MM.1S (cell line): ENCODE data around the gene NAMPT.

Source experiments
- CTCF ChIP-seq: fragments of 300-600 bp; sonication (generic); IDR thresholded peaks from 2 replicates; pipeline ENCODE4 v1.5.1; 2016; ENCODE audit warnings: antibody characterized with exemption, low read length, mixed read lengths
- EZH2 ChIP-seq: fragments of 300-600 bp; sonication (generic); optimal IDR thresholded peaks from 2 replicates; pipeline ENCODE3; 2017; ENCODE audit warnings: low read depth, mild to moderate bottlenecking, antibody characterized with exemption, low read length, mixed read lengths

- TF ChIP-seq CTCF, result no peak
- TF ChIP-seq EZH2, result no peak
Measured at GRCh38 chr7:106256144-106256543, 28.6 kb downstream of the NAMPT start.
